Stimulated activated CD8-positive, alpha-beta memory T cell treated with anti-CD3 and anti-CD28 coated beads, Interleukin-15, amount 100 ng/mL, for 24 hours (primary cell): ENCODE results near the gene ALDH1B1.
"Not testable (repeated sequence)": the region's sequence is repeated elsewhere in the genome, so short reads cannot be mapped to it uniquely, and the experiment has no call there.

ENCODE experiments used
- DNase-seq: peaks from one replicate; pipeline ENCODE4 v3.0.0-alpha.2; 2020; ENCODE audit warnings: low read depth

ALDH1B1 gene

DNA sequence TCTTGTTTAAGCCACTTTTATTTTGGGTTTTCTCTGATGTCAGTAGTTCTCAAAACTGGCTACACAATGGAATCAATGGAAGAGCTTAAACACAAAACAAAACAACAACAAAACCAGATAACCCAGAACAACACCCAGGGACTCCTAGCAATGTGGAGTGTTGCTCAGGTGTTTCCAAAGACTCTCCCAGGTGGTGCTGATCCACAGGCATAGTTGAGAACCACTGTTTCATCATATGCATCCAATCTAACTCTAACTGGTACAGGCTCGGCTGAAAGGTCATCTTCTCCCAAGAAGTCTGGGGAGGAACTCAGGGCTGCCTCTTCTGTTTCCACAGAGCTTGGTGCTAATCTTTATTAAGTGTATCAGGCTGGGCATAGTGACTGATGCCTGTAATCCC, 5.4 kb upstream of the ALDH1B1 start:
- DNase-seq = no peak

DNA sequence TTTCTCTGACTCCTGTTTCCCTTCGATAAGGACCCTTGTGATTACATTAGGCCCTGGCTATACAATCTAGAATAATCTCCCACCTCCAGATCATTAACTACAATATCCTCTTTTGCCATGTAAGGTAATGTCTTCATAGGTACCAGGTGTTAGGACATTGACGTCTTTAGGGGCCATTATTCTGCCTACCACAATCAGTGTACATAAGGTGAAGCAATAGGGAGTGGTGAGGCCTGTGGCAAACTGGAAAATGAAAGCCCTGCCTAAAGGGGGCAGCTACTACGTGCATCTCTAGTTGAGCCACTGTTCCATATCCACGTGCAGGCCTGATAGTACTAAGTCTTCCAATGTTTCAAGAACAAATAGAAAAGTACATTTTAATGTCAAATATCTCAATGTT, 4.8 kb upstream of the ALDH1B1 start:
- DNase-seq = no peak

DNA sequence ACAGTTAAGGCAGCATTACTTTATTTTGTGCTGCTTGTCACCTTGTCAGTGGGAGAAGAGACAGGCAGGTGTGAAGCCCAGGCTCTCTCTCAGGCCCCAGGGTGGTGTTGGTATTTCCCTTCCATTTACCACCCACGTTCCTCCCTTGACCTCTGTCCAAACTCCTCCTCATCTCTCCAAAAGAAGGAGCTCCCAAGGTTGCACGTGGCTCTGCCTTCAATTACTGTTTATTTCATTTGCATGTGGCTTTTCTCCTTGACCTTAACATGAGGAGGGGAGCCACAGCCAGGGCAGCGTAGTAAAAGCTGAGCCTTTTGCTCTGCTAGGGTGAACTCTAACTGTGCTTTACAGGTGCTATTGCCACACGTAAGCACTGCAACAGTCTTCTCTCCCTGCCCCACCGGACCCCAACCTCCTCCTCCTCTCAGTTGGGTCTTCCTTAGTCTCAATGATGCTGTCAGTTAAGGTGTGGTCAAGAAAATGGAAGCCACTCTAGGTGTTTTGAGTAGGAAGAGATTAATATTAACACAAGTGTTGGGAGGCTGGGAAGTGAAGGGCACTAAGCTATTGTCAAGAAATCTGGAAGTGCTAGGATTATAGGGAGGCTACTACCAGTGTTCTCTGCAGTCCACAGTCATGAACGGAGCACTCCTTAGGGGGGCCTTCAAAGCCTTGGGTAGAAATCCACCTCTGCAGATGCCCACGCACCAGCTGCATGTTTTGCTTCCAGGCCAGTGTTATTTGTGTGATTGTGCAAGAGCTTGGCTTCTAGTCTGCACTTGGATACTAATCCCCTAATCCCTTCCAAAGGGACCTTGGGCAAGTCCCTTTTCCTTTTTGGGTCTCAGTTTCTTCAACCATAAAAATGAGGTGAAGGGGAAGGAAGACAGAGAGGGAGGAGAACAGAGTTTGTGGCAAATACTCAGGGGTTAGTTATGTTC, 3.9 kb upstream of the ALDH1B1 start:
- no peak for DNase-seq

DNA sequence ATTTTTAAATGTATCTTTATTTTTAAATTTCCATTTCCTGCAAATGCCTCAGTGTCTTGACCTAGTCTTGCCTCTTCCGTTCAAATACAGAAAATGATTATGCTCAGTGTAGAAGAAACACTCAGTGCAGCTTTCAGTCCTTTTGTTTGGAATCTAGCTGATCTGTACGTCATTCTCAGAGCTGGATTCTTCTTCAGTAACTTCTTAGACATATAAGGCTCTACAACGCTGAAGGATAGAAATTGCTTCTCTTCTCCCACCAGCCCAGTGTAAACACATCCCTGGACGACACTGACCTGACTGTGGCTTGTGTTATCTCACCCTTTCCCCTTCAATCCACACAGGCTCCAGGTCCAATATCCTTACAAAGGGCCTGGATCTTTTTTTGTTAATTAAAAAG, 3.2 kb upstream of the ALDH1B1 start:
- no peak for DNase-seq

DNA sequence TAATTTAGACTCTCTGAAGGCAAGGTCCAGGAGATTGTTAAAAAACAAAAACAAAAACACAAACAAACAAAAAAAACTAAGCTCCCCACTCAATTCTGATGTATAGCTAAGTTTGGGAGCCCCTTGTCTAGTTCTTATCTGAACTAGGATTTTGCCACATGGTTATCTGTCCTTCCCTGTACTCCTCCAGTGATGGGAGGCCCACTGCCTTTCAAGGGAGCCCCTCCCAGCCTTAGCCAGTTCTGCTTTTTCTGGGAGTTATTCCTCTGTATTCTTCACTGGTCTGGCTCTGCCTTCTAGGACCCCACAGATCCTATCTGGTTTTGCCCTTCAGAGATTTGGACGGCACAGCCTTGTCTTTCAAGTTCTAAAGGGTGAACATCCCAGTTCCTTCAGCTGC, 2.1 kb upstream of the ALDH1B1 start:
- no peak for DNase-seq

DNA sequence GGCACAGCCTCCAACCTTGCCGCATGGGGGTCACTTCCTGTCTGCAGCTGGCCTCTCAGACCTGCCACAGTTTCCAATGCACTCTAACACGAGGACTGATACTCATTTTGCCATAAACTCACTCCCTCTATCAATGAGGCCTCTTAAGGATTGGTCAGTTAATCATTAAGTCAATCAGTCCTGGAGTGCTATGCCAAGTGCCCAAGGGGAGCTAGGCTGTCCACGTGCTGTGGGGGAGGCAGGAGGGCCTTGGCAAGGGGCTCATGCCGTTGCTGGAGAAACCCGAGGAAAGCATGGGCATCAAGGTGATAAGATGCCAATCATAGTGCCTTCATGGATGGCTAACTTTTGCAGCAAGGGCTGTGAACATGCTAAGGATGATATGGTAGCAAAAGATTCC, 1.7 kb upstream of the ALDH1B1 start:
- DNase-seq = no peak

DNA sequence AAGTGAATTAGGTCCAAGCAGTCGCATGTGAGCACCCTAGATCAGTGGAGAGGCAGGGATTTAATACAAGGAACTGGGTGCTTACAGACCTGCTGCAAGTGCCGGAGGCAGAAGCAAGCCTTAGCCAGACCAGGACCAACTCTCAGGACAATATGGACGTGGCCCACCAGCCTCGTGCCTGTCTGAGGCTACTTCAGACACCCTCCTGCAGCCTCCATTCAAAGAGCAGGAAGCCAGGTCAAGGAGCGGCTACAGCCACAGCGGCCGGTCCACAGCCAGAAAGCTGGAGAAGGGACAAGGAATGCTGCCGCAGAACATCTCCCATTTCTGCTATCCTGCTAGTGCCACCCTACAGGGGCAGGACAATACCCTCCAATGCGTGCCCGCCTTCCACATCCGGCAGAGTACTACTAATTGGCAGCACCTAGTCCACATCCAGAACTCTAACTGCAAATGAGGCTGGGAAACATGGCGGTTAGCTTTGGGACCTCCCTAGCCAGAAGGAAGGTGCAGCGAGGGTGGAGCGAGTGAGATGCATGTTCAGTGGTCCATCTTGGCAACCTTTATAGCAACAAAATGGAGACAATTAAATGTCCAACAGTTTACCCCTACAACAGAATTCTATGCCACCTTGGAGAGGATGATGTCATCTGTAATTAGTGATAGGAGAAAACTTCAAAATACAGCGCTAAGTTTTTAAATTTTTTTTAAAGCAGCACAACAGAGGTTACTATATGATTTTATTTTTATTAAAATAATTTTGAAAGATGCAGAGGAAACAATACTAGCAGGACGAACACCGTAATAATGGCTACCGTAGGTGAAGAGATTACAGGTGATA, 1.0 kb upstream of the ALDH1B1 start:
- DNase-seq = no peak

DNA sequence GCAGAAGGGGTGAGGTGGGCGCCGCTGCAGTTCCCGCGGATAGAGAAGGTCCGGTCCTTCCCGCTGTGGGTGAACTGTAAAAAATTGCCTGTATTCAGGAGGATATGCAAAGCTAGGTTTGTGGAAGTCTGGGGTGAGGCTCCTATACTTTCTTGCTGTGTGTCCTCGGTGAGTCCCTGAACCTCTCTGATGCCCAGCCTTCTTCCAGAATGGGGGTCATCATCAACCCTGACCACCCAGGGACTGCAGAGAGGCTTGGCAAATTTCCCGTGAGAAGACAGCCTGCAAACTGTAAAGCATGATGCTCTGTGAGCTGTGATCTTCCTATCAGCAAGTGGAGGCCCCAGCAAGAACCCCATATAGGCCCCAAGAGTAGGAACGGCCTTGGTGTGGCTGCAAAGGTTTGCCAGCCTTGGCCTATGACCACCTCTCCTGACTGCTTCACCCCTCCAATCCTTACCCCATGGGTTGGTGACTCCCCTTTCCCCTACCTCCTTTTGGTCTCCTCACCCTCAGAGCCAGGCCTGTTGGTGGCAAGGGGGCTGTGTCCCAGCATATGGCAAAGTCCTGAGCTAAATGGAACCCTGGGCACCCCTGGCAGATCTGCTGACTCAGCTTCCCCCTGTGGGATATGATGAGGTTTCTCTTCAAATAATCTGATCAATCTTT, 760 bp downstream of the ALDH1B1 start:
- DNase-seq = no peak

DNA sequence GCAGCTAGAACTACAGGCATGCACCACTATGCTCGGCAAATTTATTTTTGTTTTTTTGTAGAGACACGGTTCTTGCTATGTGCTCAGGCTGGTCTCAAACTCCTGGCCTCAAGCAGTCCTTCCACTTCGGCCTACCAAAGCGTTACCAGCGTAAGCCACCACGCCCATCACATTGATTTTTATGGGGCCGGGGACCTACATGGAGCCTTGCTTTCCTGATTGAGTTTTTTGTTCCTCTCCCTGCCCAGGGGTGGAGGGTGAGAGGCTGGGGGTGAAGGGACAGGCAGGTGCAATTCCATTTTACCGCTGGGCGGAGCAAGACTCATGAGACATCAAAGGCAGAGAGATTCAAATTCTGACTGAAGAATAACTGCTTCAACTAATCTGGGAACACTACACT, 1.9 kb downstream of the ALDH1B1 start:
- DNase-seq = no peak

DNA sequence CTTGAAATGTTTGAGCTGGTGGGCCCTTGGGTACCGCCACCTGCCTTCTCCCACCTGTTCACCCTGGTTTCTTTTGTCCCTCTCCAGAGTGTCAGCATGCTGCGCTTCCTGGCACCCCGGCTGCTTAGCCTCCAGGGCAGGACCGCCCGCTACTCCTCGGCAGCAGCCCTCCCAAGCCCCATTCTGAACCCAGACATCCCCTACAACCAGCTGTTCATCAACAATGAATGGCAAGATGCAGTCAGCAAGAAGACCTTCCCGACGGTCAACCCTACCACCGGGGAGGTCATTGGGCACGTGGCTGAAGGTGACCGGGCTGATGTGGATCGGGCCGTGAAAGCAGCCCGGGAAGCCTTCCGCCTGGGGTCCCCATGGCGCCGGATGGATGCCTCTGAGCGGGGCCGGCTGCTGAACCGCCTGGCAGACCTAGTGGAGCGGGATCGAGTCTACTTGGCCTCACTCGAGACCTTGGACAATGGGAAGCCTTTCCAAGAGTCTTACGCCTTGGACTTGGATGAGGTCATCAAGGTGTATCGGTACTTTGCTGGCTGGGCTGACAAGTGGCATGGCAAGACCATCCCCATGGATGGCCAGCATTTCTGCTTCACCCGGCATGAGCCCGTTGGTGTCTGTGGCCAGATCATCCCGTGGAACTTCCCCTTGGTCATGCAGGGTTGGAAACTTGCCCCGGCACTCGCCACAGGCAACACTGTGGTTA, 3.3 kb downstream of the ALDH1B1 start:
- no peak for DNase-seq

DNA sequence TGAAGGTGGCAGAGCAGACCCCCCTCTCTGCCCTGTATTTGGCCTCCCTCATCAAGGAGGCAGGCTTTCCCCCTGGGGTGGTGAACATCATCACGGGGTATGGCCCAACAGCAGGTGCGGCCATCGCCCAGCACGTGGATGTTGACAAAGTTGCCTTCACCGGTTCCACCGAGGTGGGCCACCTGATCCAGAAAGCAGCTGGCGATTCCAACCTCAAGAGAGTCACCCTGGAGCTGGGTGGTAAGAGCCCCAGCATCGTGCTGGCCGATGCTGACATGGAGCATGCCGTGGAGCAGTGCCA, 3.8 kb downstream of the ALDH1B1 start:
- no peak for DNase-seq

DNA sequence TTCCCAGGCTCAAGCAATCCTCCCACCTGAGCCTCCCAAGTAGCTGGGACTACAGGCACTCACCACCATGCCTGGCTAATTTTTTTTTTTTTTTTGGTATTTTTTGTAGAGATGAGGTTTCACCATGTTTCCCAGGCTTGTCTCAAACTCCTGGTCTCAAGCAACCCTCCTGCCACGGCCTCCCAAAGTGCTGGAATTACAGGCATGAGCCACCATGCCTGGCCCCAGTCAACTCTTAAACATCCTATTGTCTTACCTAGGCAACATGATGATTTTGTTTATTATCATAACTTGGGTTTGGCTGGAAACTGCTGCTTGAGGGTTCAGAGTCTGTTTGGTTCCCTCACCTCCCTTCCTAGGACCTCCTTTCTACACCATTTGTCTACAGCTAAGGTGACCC, 6.7 kb downstream of the ALDH1B1 start:
- DNase-seq = not testable (repeated sequence)

DNA sequence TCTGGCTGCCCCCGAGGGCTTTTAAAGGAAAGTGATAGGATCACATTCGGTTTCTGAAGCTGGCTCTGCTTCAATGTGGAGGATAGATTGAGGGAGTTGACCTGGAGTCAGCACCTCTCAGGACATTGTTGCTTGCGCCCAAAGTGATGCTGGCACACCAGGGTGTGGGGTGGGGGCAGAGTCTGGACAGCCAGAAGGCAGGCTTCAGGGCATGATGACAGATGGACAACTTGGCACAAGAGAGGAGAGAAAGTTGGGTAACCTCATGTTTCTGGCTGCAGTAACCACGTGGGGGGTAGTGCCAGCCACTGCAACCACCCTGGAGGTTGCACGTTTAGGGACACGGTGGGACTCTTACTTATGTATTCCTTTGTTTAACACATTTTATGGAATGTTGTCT, 9.5 kb downstream of the ALDH1B1 start:
- no peak for DNase-seq

DNA sequence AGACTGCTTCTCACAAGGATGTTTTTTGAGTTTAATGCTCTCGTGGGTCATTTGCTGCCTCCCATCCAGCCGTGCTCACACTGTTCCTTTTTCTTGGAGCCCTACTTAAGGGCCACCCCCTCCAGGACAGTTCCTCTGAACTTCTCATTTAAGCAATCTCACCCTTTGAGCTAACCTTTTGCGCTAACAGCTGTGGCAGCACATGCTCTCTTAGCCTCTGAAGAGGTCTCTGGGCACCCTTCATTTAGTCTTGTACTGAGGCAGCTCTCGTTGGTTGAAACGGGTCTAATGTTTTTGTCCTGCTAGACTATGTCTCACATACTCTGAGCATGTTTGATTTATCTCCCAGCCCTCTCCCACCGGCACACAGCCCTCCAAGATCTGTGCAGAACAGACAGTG, 11.8 kb downstream of the ALDH1B1 start:
- DNase-seq = no peak

DNA sequence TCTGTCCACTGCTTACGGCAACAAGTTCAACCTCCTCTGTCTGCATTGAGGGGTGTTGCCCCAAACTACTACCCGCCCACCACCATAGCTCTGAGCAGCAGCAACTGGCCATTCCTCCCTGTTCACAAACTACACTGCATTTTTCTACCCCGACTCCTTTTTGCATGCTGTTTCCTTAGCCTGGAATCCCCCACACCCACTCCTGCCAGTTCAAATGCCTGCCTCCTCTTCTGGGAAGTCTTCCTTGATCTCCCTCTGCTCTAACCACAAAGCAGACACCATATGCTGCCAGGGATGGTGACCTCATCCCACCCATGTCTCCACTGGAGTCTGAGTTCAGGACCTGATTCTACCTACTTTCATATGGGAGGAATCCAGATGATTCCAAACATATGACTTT, 13.3 kb downstream of the ALDH1B1 start:
- DNase-seq = no peak

DNA sequence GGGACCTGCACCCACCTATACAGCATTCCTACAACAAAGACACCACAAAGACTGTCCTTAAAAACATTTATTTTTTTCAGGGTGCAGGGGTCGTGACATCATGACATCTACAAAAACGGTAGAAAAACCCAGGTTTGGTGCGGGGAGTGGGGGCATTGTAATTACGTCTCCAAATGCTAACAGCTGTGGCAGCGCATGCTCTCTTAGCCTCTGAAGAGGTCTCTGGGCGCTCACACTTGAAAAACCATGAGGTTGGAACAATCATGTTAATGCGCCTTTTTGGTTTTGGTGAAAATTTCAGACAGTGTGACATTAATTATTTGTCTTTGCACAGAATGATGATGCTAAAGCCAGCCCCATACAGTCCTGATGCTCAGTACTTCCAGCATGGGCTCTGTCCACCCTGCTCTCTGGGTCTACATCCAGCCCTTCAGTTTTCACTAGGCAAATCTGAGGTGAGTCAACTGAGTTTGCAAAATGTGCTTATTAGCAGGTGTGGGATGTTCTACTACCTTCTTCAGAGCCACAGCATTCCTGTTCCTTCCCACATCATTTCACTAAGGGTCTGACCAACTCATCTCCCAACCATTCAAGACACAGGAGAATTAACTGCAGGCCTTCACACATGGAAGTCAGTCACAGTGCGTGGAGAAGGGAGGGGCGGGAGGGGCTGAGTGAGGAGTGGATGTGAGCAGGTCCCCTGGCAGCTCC, 14.1 kb downstream of the ALDH1B1 start:
- DNase-seq = no peak

DNA sequence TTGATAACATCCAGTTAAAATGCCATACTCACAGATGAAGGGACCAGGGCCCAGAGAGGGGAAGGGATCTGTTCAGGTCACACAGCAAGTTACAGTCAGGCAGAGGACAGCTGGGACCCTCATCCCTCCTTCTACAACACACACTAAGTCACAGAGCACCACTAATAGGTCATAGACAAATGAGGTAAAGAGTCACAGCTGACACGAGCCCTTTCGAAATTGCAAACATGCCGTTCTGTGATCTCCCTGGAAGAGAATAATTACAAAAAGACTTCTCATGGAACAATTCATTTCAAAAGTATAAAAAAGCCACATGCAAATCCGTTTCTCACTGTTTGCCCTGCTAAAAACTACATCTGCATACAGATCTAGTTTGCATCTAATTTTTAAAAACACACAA, 16.2 kb downstream of the ALDH1B1 start:
- no peak for DNase-seq

DNA sequence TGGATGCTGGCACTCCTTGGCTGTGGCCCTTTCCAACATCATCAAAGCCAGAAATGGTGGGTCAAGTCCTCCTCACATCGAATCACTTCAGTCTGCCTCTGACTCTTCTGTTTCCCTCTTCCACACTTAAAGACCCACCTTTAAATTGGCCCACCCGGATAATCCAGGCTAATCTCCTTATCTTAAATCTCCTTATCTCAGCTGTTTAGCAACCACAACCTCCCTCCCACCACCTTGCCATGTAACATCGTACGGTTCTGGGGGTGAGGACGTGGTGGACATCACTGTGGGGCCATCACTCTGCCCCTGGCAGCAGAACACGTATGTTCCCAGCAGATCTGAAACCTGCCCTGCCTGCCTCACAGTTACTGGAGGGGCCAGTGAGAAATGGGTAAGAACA, 20.2 kb downstream of the ALDH1B1 start:
- no peak for DNase-seq

DNA sequence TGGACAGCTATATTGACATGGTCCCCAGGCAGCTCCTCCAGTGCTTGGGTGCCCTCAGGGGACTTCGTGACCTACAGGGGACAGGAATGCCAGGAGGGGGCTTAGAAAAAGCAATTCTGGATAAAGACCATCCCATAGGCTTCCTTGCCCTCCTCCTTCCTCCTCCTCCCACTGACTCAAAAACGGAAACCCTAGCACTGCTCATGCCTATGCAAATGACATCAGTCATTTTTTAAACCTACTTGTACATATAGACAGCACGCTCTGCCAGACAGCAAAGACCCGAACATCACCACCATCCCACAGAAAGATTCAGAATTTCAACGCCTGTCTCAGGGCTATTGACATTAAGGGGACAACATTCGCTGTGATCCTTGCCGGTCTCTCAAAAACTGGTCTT, 20.8 kb downstream of the ALDH1B1 start:
- no peak for DNase-seq

DNA sequence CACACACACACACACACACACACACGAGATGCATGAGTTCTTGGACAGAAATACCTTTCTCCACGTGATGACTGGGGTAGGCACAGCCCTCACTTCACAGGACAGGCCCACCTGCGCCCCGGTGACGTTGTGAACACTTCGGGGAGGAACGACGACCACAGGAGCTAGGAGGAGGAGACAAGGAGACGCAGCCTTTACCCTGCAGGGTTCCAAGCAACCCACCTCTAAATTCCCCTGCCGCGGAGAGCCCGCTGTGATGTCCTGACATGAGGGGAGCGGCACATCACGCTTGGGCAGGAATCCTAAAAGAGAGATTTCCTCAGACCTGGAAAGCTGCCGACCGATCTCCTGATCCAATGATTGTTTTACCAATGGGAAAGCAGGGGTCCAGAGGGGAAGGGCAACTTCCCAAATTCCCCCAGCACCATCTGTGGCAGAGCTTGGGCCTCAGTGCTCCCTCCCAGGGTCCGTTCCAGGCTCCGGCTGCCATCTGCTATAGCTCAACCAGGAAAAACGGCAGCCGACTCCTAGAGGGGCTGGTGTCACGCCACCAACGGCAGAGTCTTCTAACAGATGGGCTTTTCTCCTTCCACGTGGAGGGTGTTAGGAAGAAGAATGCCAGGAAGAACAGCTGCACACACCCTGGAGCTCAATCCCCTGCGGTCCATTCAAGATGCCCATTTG, 21.7 kb downstream of the ALDH1B1 start:
- no peak for DNase-seq

DNA sequence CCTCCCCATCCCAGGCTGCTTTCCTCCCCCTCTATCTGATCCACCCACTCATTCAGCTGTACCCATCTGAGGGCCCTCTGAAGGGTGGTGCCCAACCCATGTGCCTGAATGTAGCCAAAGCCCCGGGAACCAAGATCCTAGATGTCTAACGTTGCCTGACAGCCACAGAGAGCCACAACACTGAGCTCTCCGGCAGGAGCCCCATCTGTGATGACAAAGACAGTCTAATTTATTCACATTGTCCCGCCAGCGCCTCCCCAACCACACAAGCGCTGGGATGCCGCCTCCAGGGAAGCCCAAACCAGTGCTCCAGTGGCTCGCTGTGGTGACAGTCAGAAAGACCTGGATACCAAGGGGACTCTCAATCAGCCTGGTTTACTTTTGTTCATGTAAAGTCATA, 23.4 kb downstream of the ALDH1B1 start:
- DNase-seq = no peak
